Stomach smooth muscle (tissue), 2 donors: Measurements from ENCODE around the gene OR2L8.

Experiments
- H3K27ac ChIP-seq: one replicate; pipeline ENCODE4 v1.7.0; 2013; ENCODE audit warnings: mild to moderate bottlenecking, low read length, inconsistent platforms
- H3K27me3 ChIP-seq, 2 donors: one replicate each; pipeline ENCODE4 v1.7.0; 2013; ENCODE audit warnings: low read length in 2 of 2; ENCODE audit not compliant: insufficient read depth in 2 of 2, control insufficient read depth in 1 of 2
- H3K36me3 ChIP-seq, 2 donors: one replicate each; pipeline ENCODE4 v1.7.0; 2013; ENCODE audit warnings: low read length in 2 of 2; ENCODE audit not compliant: control insufficient read depth in 2 of 2, insufficient read depth in 2 of 2
- H3K4me1 ChIP-seq: one replicate; pipeline ENCODE4 v1.7.0; 2013; ENCODE audit warnings: low read length; ENCODE audit not compliant: control insufficient read depth, insufficient read depth
- H3K4me3 ChIP-seq, 2 donors: one replicate each; pipeline ENCODE4 v1.7.0; 2013; ENCODE audit warnings: low read length in 2 of 2
- H3K9ac ChIP-seq, 2 donors: one replicate each; pipeline ENCODE4 v1.7.0; 2013; ENCODE audit warnings: low read length in 2 of 2, mild to moderate bottlenecking in 1 of 2
- H3K9me3 ChIP-seq, 2 donors: one replicate each; pipeline ENCODE4 v1.7.0; 2013; ENCODE audit warnings: low read length in 2 of 2; ENCODE audit not compliant: control insufficient read depth in 2 of 2
- donor health status: healthy.
- donor health status: Pancreatic carcinoma.

Gene OR2L8

GRCh38 chr1:247966532-247967204 lies 18.0 kb downstream of the OR2L8 start:
- no peaks in the 10 kb centered on the region for H3K9me3 ChIP-seq
- no peaks in the 10 kb centered on the region for H3K36me3 ChIP-seq
- no peak overlapping the region for H3K9ac ChIP-seq
- H3K4me1 ChIP-seq, result no peaks in the 10 kb centered on the region
- H3K4me3 ChIP-seq, result no peak overlapping the region
- no peaks in the 10 kb centered on the region for H3K27me3 ChIP-seq
- H3K27ac ChIP-seq, result no peak overlapping the region

- no peak overlapping the region for H3K9ac ChIP-seq
- H3K36me3 ChIP-seq, result no peaks in the 10 kb centered on the region
- H3K27ac ChIP-seq, result no peak overlapping the region
- H3K4me1 ChIP-seq, result no peaks in the 10 kb centered on the region
- no peaks in the 10 kb centered on the region for H3K27me3 ChIP-seq
- H3K4me3 ChIP-seq, result no peak overlapping the region
- peaks cover 0 to 3% of the 10 kb centered on the region in 2 donors for H3K9me3 ChIP-seq
Measured at GRCh38 chr1:247992986-247993385, 44.3 kb downstream of the OR2L8 start.

GRCh38 chr1:247998811-247999210 lies 50.2 kb downstream of the OR2L8 start:
- H3K4me3 ChIP-seq, result no peak overlapping the region
- no peaks in the 10 kb centered on the region for H3K4me1 ChIP-seq
- no peak overlapping the region for H3K27ac ChIP-seq
- no peaks in the 10 kb centered on the region for H3K36me3 ChIP-seq
- no peaks in the 10 kb centered on the region for H3K27me3 ChIP-seq
- no peaks in the 10 kb centered on the region for H3K9me3 ChIP-seq
- no peak overlapping the region for H3K9ac ChIP-seq
